ENCODE results near the gene PLD5.

Gene PLD5

DNA sequence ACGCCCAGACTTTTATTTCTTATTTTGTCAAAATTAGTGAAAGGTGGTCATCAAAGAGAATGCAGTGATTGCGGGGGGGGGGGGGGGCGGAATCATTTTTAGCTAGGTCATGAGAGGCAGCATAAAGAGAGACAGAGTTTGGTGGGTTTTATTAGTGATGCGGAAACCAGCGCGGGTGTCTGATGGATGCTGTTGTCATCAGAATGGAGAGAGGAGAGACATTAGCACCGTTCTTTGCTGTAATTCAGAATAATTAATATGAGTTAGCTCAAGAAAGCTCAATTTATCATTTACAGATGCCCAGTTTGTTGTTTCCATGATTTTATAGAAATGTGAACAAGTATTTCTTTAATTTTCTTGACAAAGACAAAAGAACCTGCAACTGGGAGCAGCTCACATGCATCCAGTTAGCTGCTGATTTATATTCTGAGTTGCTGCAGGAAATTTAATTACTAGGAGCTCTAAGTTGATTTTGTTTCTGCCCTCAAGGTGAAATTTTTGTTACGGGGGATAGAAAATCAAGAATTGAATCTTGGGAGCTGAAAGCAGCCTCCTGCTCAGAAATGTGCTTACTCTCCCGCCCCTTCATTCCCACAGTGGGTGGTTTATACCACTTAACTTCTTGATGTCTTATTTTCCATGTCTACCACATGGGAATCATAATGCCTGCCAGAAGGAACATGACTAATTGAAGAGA, 392.2 kb downstream of the PLD5 start:
- H4K8ac ChIP-seq (ENCODE audit: low read length) = no peak overlapping the region
- H3K18ac ChIP-seq (ENCODE audit: low read depth in 1 of 2, low read length in 2 of 2) = no peak overlapping the region
- no peaks in the 10 kb centered on the region for H3K27me3 ChIP-seq (ENCODE audit: control insufficient read depth in 1 of 2, insufficient read depth in 1 of 2, low read length in 2 of 2)
- H2BK15ac ChIP-seq (ENCODE audit: low read depth, poor library complexity, severe bottlenecking) = no peak overlapping the region
- no peak overlapping the region for H3K14ac ChIP-seq (ENCODE audit: low read length in 2 of 2)
- H3K79me1 ChIP-seq (replicated peaks; ENCODE audit: low read length, poor library complexity, severe bottlenecking) = no peaks in the 10 kb centered on the region
- no peak overlapping the region for H2BK12ac ChIP-seq (ENCODE audit: low read length in 2 of 2)
- H3K27ac ChIP-seq (ENCODE audit: low read length, poor library complexity, severe bottlenecking) = no peak overlapping the region
- no peak overlapping the region for H3K9ac ChIP-seq (ENCODE audit: low read length)
- H2BK120ac ChIP-seq (ENCODE audit: low read depth, low read length) = no peak overlapping the region
- H2AK5ac ChIP-seq (ENCODE audit: low read length, severe bottlenecking) = no peak overlapping the region
- no peaks in the 10 kb centered on the region for H3K36me3 ChIP-seq (ENCODE audit: control insufficient read depth in 1 of 2, insufficient read depth in 2 of 2, low read depth in 1 of 2, low read length in 2 of 2)
- no peak overlapping the region for H3K4me3 ChIP-seq (ENCODE audit: insufficient read depth in 1 of 2, low read depth in 1 of 2, low read length in 2 of 2)
- no peaks in the 10 kb centered on the region for H3K9me3 ChIP-seq (ENCODE audit: control insufficient read depth, low read length)
- H3K4me1 ChIP-seq (ENCODE audit: control insufficient read depth, insufficient read depth, low read depth, low read length) = no peaks in the 10 kb centered on the region
- no peak for DNase-seq
- no peak overlapping the region for H3K23ac ChIP-seq (ENCODE audit: low read length in 2 of 2)
- H3K4ac ChIP-seq (ENCODE audit: low read depth in 1 of 2, low read length in 2 of 2) = no peak overlapping the region
- no peak overlapping the region for H3K4me2 ChIP-seq (ENCODE audit: low read length, poor library complexity, severe bottlenecking)
- H2BK5ac ChIP-seq (ENCODE audit: low read depth, low read length, poor library complexity, severe bottlenecking) = no peak overlapping the region
- 88% methylated on average over 7 of the region's 9 CpGs for WGBS
- H4K91ac ChIP-seq (ENCODE audit: low read length) = no peak overlapping the region
- no peak overlapping the region for H2AFZ ChIP-seq (ENCODE audit: low read depth, low read length)

DNA sequence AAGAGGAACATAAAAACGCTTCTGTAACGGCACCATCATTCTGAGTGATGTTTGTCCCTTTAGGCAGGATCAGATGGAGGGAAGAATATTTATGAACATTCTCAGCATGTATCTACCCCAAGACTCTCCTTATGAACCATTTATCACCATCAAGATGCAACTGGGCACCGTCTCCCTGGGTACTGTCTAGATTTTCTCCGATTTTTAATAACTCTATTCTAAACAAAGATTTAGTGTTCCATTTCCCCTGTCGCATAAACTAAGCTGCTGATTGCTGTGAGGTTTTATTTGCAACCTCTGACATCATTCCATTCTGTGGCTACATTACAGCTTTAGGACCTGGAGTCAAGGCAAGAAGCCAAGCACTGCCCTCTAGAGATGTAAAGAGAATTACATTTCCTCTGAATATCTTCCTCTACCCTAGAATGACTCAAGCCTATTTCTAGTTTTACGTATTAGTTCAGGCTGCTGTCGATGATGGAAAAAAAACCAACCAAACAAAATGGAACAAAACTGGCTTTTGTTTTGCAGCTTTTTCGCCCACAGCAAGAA, 395.5 kb downstream of the PLD5 start:
- H3K36me3 ChIP-seq (ENCODE audit: control insufficient read depth in 1 of 2, insufficient read depth in 2 of 2, low read depth in 1 of 2, low read length in 2 of 2) = no peaks in the 10 kb centered on the region
- H3K9me3 ChIP-seq (ENCODE audit: control insufficient read depth, low read length) = no peaks in the 10 kb centered on the region
- no peak overlapping the region for H4K91ac ChIP-seq (ENCODE audit: low read length)
- H3K4me2 ChIP-seq (ENCODE audit: low read length, poor library complexity, severe bottlenecking) = no peak overlapping the region
- H3K79me1 ChIP-seq (replicated peaks; ENCODE audit: low read length, poor library complexity, severe bottlenecking) = no peaks in the 10 kb centered on the region
- H2AFZ ChIP-seq (ENCODE audit: low read depth, low read length) = no peak overlapping the region
- H4K8ac ChIP-seq (ENCODE audit: low read length) = no peak overlapping the region
- H3K9ac ChIP-seq (ENCODE audit: low read length) = no peak overlapping the region
- no peak overlapping the region for H2BK5ac ChIP-seq (ENCODE audit: low read depth, low read length, poor library complexity, severe bottlenecking)
- H3K14ac ChIP-seq (ENCODE audit: low read length in 2 of 2) = no peak overlapping the region
- no peak overlapping the region for H2BK12ac ChIP-seq (ENCODE audit: low read length in 2 of 2)
- H3K27me3 ChIP-seq (ENCODE audit: control insufficient read depth in 1 of 2, insufficient read depth in 1 of 2, low read length in 2 of 2) = no peaks in the 10 kb centered on the region
- H3K27ac ChIP-seq (ENCODE audit: low read length, poor library complexity, severe bottlenecking) = no peak overlapping the region
- no peaks in the 10 kb centered on the region for H3K4me1 ChIP-seq (ENCODE audit: control insufficient read depth, insufficient read depth, low read depth, low read length)
- no peak overlapping the region for H3K23ac ChIP-seq (ENCODE audit: low read length in 2 of 2)
- H3K4me3 ChIP-seq (ENCODE audit: insufficient read depth in 1 of 2, low read depth in 1 of 2, low read length in 2 of 2) = no peak overlapping the region
- no peak overlapping the region for H2BK15ac ChIP-seq (ENCODE audit: low read depth, poor library complexity, severe bottlenecking)
- no peak overlapping the region for H3K18ac ChIP-seq (ENCODE audit: low read depth in 1 of 2, low read length in 2 of 2)
- WGBS = 64% methylated on average over 8 of the region's 8 CpGs
- no peak for DNase-seq
- H2BK120ac ChIP-seq (ENCODE audit: low read depth, low read length) = no peak overlapping the region
- no peak overlapping the region for H2AK5ac ChIP-seq (ENCODE audit: low read length, severe bottlenecking)
- no peak overlapping the region for H3K4ac ChIP-seq (ENCODE audit: low read depth in 1 of 2, low read length in 2 of 2)

DNA sequence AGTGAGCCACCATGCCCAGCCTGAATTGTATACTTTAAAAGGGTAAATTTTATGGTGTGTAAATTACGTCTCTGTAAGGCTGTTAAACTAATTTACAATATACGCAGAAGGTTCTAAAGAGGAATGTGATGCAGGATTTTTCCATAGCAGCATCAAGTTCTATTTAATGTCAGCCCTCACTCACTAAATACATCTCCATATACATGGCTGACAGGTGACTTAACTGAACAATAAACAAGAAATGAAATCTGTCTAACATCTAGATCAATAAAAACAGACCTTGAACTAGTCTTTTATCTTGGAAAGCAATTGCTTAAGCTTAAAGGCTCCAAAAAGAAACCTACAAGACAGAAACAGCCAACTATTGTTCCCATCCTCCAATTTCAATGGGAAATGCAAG, 404.1 kb downstream of the PLD5 start:
- no peaks in the 10 kb centered on the region for H3K9me3 ChIP-seq (ENCODE audit: control insufficient read depth, low read length)
- no peak overlapping the region for H3K18ac ChIP-seq (ENCODE audit: low read depth in 1 of 2, low read length in 2 of 2)
- no peak overlapping the region for H2BK12ac ChIP-seq (ENCODE audit: low read length in 2 of 2)
- H3K27me3 ChIP-seq (ENCODE audit: control insufficient read depth in 1 of 2, insufficient read depth in 1 of 2, low read length in 2 of 2) = no peaks in the 10 kb centered on the region
- H3K27ac ChIP-seq (ENCODE audit: low read length, poor library complexity, severe bottlenecking) = no peak overlapping the region
- H3K4me2 ChIP-seq (ENCODE audit: low read length, poor library complexity, severe bottlenecking) = no peak overlapping the region
- no peak overlapping the region for H2BK15ac ChIP-seq (ENCODE audit: low read depth, poor library complexity, severe bottlenecking)
- no peaks in the 10 kb centered on the region for H3K4me1 ChIP-seq (ENCODE audit: control insufficient read depth, insufficient read depth, low read depth, low read length)
- H2AK5ac ChIP-seq (ENCODE audit: low read length, severe bottlenecking) = no peak overlapping the region
- no peaks in the 10 kb centered on the region for H3K36me3 ChIP-seq (ENCODE audit: control insufficient read depth in 1 of 2, insufficient read depth in 2 of 2, low read depth in 1 of 2, low read length in 2 of 2)
- WGBS = 86% methylated on average over 1 of the region's 2 CpGs
- no peak overlapping the region for H4K8ac ChIP-seq (ENCODE audit: low read length)
- no peaks in the 10 kb centered on the region for H3K79me1 ChIP-seq (replicated peaks; ENCODE audit: low read length, poor library complexity, severe bottlenecking)
- DNase-seq = no peak
- H4K91ac ChIP-seq (ENCODE audit: low read length) = no peak overlapping the region
- H2BK120ac ChIP-seq (ENCODE audit: low read depth, low read length) = no peak overlapping the region
- no peak overlapping the region for H3K23ac ChIP-seq (ENCODE audit: low read length in 2 of 2)
- H2BK5ac ChIP-seq (ENCODE audit: low read depth, low read length, poor library complexity, severe bottlenecking) = no peak overlapping the region
- no peak overlapping the region for H2AFZ ChIP-seq (ENCODE audit: low read depth, low read length)
- no peak overlapping the region for H3K9ac ChIP-seq (ENCODE audit: low read length)
- no peak overlapping the region for H3K14ac ChIP-seq (ENCODE audit: low read length in 2 of 2)
- no peak overlapping the region for H3K4me3 ChIP-seq (ENCODE audit: insufficient read depth in 1 of 2, low read depth in 1 of 2, low read length in 2 of 2)
- no peak overlapping the region for H3K4ac ChIP-seq (ENCODE audit: low read depth in 1 of 2, low read length in 2 of 2)

DNA sequence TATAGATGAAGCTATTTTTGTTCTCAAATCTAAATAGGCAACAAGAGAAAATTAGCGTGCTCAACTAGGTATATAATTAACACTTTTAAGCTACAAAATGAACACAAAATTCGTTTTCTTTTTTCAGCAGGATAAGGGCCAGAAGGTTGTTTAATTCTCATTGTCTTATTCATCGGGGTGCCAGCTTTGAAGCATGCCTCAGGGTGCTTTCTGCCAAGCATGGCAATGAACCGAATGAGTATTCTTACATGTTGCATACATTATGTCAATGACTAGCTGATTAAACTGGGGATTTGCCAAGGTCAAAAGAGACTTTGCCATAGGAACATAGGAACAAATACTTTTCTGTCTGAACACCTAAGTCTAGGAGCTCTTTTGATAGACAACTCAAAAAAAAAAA, 423.6 kb downstream of the PLD5 start:
- Histone ChIP-seq H2BK15ac (ENCODE audit: low read depth, poor library complexity, severe bottlenecking) (no peak overlapping the region), H3K4me1 (ENCODE audit: control insufficient read depth, insufficient read depth, low read depth, low read length) (no peaks in the 10 kb centered on the region), H2BK12ac (ENCODE audit: low read length in 2 of 2) (no peak overlapping the region), H3K9ac (ENCODE audit: low read length) (no peak overlapping the region), H3K4me3 (ENCODE audit: insufficient read depth in 1 of 2, low read depth in 1 of 2, low read length in 2 of 2) (no peak overlapping the region), H2BK120ac (ENCODE audit: low read depth, low read length) (no peak overlapping the region), H2AK5ac (ENCODE audit: low read length, severe bottlenecking) (no peak overlapping the region), H2AFZ (ENCODE audit: low read depth, low read length) (no peak overlapping the region), H2BK5ac (ENCODE audit: low read depth, low read length, poor library complexity, severe bottlenecking) (no peak overlapping the region), H4K91ac (ENCODE audit: low read length) (no peak overlapping the region), H3K4me2 (ENCODE audit: low read length, poor library complexity, severe bottlenecking) (no peak overlapping the region), H3K79me1 (replicated peaks; ENCODE audit: low read length, poor library complexity, severe bottlenecking) (no peaks in the 10 kb centered on the region), H3K27me3 (ENCODE audit: control insufficient read depth in 1 of 2, insufficient read depth in 1 of 2, low read length in 2 of 2) (no peaks in the 10 kb centered on the region), H3K4ac (ENCODE audit: low read depth in 1 of 2, low read length in 2 of 2) (no peak overlapping the region), H3K27ac (ENCODE audit: low read length, poor library complexity, severe bottlenecking) (no peak overlapping the region), H3K9me3 (ENCODE audit: control insufficient read depth, low read length) (no peaks in the 10 kb centered on the region), H3K36me3 (ENCODE audit: control insufficient read depth in 1 of 2, insufficient read depth in 2 of 2, low read depth in 1 of 2, low read length in 2 of 2) (no peaks in the 10 kb centered on the region), H3K14ac (ENCODE audit: low read length in 2 of 2) (no peak overlapping the region), H3K18ac (ENCODE audit: low read depth in 1 of 2, low read length in 2 of 2) (no peak overlapping the region), H4K8ac (ENCODE audit: low read length) (no peak overlapping the region), H3K23ac (ENCODE audit: low read length in 2 of 2) (no peak overlapping the region)
- DNase-seq = no peak
- WGBS = 62% methylated on average over 3 of the region's 4 CpGs

All from mesenchymal stem cell (in vitro differentiated cells and primary cell).